Measurements from ENCODE around the gene ITGB2. TPM values are rescaled to one million over a fixed set of nuclear protein-coding genes. Genes with fewer than 3 reads are reported as not detected.

Gene ITGB2
- total RNA-seq, 1 donor from 2014 or later: not detected

- Mint-ChIP-seq H3K9me3 (peaks cover 3% of the 10 kb centered on the region), H3K4me1 (peaks cover 2% of the 10 kb centered on the region), H3K27me3 (ENCODE audit: insufficient read depth, low read depth) (peaks cover 34% of the 10 kb centered on the region), H3K36me3 (no peaks in the 10 kb centered on the region), H3K4me3 (no peak overlapping the region), H3K27ac (no peak overlapping the region)
- Histone ChIP-seq H3K79me2 (ENCODE audit: low read depth) (no peaks in the 10 kb centered on the region), H3K4me1 (no peaks in the 10 kb centered on the region), H3K4me2 (no peak overlapping the region), H2AFZ (replicated peaks) (no peak overlapping the region), H3K27me3 (peaks cover 81% of the 10 kb centered on the region), H3K27ac (no peak overlapping the region), H4K20me1 (ENCODE audit: low read depth) (no peaks in the 10 kb centered on the region), H3K4me3 (no peak overlapping the region), H3K36me3 (no peaks in the 10 kb centered on the region), H3K9me3 (ENCODE audit: low read depth) (no peaks in the 10 kb centered on the region), H3K9ac (no peak overlapping the region), H3F3A (ENCODE audit: low read depth) (no peaks in the 10 kb centered on the region)
- TF ChIP-seq EZH2phosphoT487 (IDR thresholded peaks at IDR 0.05): no peak
- no peak for TF ChIP-seq EZH2 (IDR thresholded peaks at IDR 0.05)
- TF ChIP-seq, protein P1, sequence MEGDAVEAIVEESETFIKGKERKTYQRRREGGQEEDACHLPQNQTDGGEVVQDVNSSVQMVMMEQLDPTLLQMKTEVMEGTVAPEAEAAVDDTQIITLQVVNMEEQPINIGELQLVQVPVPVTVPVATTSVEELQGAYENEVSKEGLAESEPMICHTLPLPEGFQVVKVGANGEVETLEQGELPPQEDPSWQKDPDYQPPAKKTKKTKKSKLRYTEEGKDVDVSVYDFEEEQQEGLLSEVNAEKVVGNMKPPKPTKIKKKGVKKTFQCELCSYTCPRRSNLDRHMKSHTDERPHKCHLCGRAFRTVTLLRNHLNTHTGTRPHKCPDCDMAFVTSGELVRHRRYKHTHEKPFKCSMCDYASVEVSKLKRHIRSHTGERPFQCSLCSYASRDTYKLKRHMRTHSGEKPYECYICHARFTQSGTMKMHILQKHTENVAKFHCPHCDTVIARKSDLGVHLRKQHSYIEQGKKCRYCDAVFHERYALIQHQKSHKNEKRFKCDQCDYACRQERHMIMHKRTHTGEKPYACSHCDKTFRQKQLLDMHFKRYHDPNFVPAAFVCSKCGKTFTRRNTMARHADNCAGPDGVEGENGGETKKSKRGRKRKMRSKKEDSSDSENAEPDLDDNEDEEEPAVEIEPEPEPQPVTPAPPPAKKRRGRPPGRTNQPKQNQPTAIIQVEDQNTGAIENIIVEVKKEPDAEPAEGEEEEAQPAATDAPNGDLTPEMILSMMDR (IDR thresholded peaks at IDR 0.05): no peak
- no peak for DNase-seq (ENCODE audit: low spot score)
Observed at GRCh38 chr21:44919913-44920693, 596 bp downstream of the ITGB2 start.

- Histone ChIP-seq H3K9ac (no peak overlapping the region), H3K27ac (no peak overlapping the region), H3K27me3 (peaks cover 73% of the 10 kb centered on the region), H3K36me3 (no peaks in the 10 kb centered on the region), H3K4me2 (peak overlapping the region; percentile 63), H3K4me3 (peak overlapping the region; percentile 13), H2AFZ (replicated peaks) (no peak overlapping the region), H3K4me1 (no peaks in the 10 kb centered on the region), H3K9me3 (ENCODE audit: low read depth) (no peaks in the 10 kb centered on the region), H3K79me2 (ENCODE audit: low read depth) (no peaks in the 10 kb centered on the region), H3F3A (ENCODE audit: low read depth) (no peaks in the 10 kb centered on the region), H4K20me1 (ENCODE audit: low read depth) (no peaks in the 10 kb centered on the region)
- Mint-ChIP-seq H3K9me3 (peaks cover 2% of the 10 kb centered on the region), H3K27me3 (ENCODE audit: insufficient read depth, low read depth) (peaks cover 34% of the 10 kb centered on the region), H3K4me1 (peaks cover 2% of the 10 kb centered on the region), H3K36me3 (no peaks in the 10 kb centered on the region), H3K27ac (no peak overlapping the region), H3K4me3 (no peak overlapping the region)
- DNase-seq (ENCODE audit: low spot score): no peak
- TF ChIP-seq EZH2 (IDR thresholded peaks at IDR 0.05) (no peak), EZH2phosphoT487 (IDR thresholded peaks at IDR 0.05) (peak; percentile 36)
Observed at GRCh38 chr21:44919111-44919912, 1.4 kb downstream of the ITGB2 start.

DNA sequence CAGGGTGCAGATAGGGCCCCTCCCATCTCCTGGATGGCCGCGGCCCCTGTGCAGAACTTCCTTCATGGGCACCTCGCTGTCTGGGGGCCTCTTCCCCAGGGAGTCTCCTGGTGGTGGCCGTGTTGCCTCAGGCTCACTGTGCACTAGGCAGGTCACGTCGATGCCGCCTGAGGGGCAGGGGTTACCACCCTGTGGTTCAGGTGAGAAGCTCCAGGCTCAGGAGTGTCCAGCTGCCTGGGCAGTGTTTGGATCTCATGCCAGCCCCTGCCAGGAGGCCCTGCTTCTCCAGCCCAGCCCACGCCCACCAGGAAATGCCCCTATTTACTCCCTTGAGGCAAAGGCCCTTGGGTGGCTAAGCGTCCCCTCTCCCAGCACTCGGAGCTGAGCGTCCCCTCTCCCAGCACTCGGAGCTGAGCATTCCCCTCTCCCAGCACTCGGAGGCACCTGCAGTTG is 2.1 kb downstream of the ITGB2 start:
- DNase-seq (ENCODE audit: low spot score): peak; percentile 62
- peak overlapping the region; percentile 13 for H3K4me3 ChIP-seq

DNA sequence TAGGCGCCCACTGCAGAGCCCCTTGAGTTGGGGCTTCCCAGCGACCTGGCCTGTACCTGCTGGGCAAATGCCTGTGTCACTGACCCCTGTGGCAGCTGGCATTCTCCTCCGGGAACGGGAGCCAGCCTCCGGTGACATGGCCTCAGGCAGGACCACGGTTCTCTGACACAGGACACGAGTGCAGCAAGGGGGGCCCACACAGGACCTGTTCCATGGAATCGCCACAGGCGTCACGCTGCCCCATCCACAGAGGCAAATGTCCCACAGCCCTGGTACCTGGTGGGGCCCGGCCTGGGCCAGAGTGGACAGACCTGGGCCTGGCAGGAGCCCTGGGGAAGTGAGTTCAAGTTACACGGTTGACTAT is 2.6 kb downstream of the ITGB2 start:
- H3K27me3 ChIP-seq: peaks cover 61% of the 10 kb centered on the region
- no peaks in the 10 kb centered on the region for H3F3A ChIP-seq (ENCODE audit: low read depth)
- H3K9me3 Mint-ChIP-seq: no peaks in the 10 kb centered on the region
- H3K27me3 Mint-ChIP-seq (ENCODE audit: insufficient read depth, low read depth): peaks cover 31% of the 10 kb centered on the region
- H3K4me3 Mint-ChIP-seq: no peak overlapping the region
- no peak overlapping the region for H3K4me2 ChIP-seq
- peaks cover 2% of the 10 kb centered on the region for H3K4me1 Mint-ChIP-seq
- no peak for TF ChIP-seq EZH2 (IDR thresholded peaks at IDR 0.05)
- TF ChIP-seq, protein P1 (IDR thresholded peaks at IDR 0.05): no peak
- no peak for TF ChIP-seq EZH2phosphoT487 (IDR thresholded peaks at IDR 0.05)
- no peaks in the 10 kb centered on the region for H3K36me3 Mint-ChIP-seq
- no peak overlapping the region for H2AFZ ChIP-seq (replicated peaks)
- no peak overlapping the region for H3K4me3 ChIP-seq
- H3K36me3 ChIP-seq: no peaks in the 10 kb centered on the region
- H3K9ac ChIP-seq: no peak overlapping the region
- H3K79me2 ChIP-seq (ENCODE audit: low read depth): no peaks in the 10 kb centered on the region
- H3K9me3 ChIP-seq (ENCODE audit: low read depth): no peaks in the 10 kb centered on the region
- H4K20me1 ChIP-seq (ENCODE audit: low read depth): no peaks in the 10 kb centered on the region
- H3K27ac ChIP-seq: no peak overlapping the region
- no peak for DNase-seq (ENCODE audit: low spot score)
- H3K27ac Mint-ChIP-seq: no peak overlapping the region
- no peaks in the 10 kb centered on the region for H3K4me1 ChIP-seq

More for the DNA sequence above, 2.1 kb downstream of the ITGB2 start:
- Histone ChIP-seq H2AFZ (replicated peaks) (no peak overlapping the region), H3K9ac (no peak overlapping the region), H3F3A (ENCODE audit: low read depth) (no peaks in the 10 kb centered on the region), H3K4me1 (no peaks in the 10 kb centered on the region), H3K4me2 (peak overlapping the region; percentile 63), H3K27ac (no peak overlapping the region), H3K27me3 (peaks cover 66% of the 10 kb centered on the region), H3K79me2 (ENCODE audit: low read depth) (no peaks in the 10 kb centered on the region), H3K36me3 (no peaks in the 10 kb centered on the region), H4K20me1 (ENCODE audit: low read depth) (no peaks in the 10 kb centered on the region), H3K9me3 (ENCODE audit: low read depth) (no peaks in the 10 kb centered on the region)
- Mint-ChIP-seq H3K4me3 (peak overlapping the region; percentile 71), H3K9me3 (peaks cover under 1% of the 10 kb centered on the region), H3K27ac (no peak overlapping the region), H3K36me3 (no peaks in the 10 kb centered on the region), H3K4me1 (peaks cover 2% of the 10 kb centered on the region), H3K27me3 (ENCODE audit: insufficient read depth, low read depth) (peaks cover 31% of the 10 kb centered on the region)
- no peak for TF ChIP-seq EZH2phosphoT487 (IDR thresholded peaks at IDR 0.05)

All from neural progenitor cell (in vitro differentiated cells).